Measurements from ENCODE around the gene TNS1. TPM values are rescaled to one million over a fixed set of nuclear protein-coding genes. Genes with fewer than 3 reads are reported as not detected.

The TNS1 gene
- total RNA-seq, 1 donor from 2014 or later = 219 TPM

GRCh38 chr2:217864963-217865772, 137.6 kb downstream of the TNS1 start:
- DNase-seq (ENCODE audit: low read depth) = no peak
- no peak overlapping the region for H3K4me2 ChIP-seq (ENCODE audit: low read length)
- no peak overlapping the region for H3K27ac ChIP-seq (ENCODE audit: low read depth, low read length)
- H3K79me2 ChIP-seq (ENCODE audit: insufficient read depth, low read length) = peaks cover 3% of the 10 kb centered on the region
- no peak overlapping the region for H3K9ac ChIP-seq (ENCODE audit: low read length)
- no peak overlapping the region for H2AFZ ChIP-seq (ENCODE audit: low read depth, low read length)
- Mint-ChIP-seq H3K27me3 (ENCODE audit: low read depth, unreplicated experiment) (peaks cover 4% of the 10 kb centered on the region), H3K27ac (ENCODE audit: unreplicated experiment) (no peak overlapping the region), H3K36me3 (ENCODE audit: low read depth, unreplicated experiment) (peaks cover 45% of the 10 kb centered on the region), H3K9me3 (ENCODE audit: unreplicated experiment) (no peaks in the 10 kb centered on the region), H3K4me3 (ENCODE audit: unreplicated experiment) (no peak overlapping the region), H3K4me1 (ENCODE audit: low read depth, unreplicated experiment) (peaks cover 24% of the 10 kb centered on the region)
- H3K4me1 ChIP-seq (ENCODE audit: insufficient read depth, low read length) = peaks cover 8% of the 10 kb centered on the region
- H3K27me3 ChIP-seq (ENCODE audit: insufficient read depth, low read length) = no peaks in the 10 kb centered on the region
- H4K20me1 ChIP-seq (ENCODE audit: insufficient read depth, low read length) = peaks cover 96% of the 10 kb centered on the region
- H3K4me3 ChIP-seq (ENCODE audit: insufficient read depth, low read depth, low read length) = no peak overlapping the region
- no peak for FAIRE-seq
- TF ChIP-seq CTCF (IDR thresholded peaks at IDR 0.05; ENCODE audit: insufficient read depth, low read depth, low read length) (no peak), EZH2 (IDR thresholded peaks at IDR 0.05; ENCODE audit: insufficient read depth, low read length) (no peak)
- peaks cover 54% of the 10 kb centered on the region for H3K36me3 ChIP-seq (ENCODE audit: insufficient read depth, low read length)
- no peaks in the 10 kb centered on the region for H3K9me3 ChIP-seq (ENCODE audit: insufficient read depth, low read depth, low read length)

GRCh38 chr2:217863883-217864282, 138.9 kb downstream of the TNS1 start:
- no peak overlapping the region for H3K27ac Mint-ChIP-seq (ENCODE audit: unreplicated experiment)
- H4K20me1 ChIP-seq (ENCODE audit: insufficient read depth, low read length) = peaks cover 96% of the 10 kb centered on the region
- no peaks in the 10 kb centered on the region for H3K9me3 ChIP-seq (ENCODE audit: insufficient read depth, low read depth, low read length)
- no peak overlapping the region for H3K4me2 ChIP-seq (ENCODE audit: low read length)
- peaks cover 54% of the 10 kb centered on the region for H3K36me3 ChIP-seq (ENCODE audit: insufficient read depth, low read length)
- no peak overlapping the region for H2AFZ ChIP-seq (ENCODE audit: low read depth, low read length)
- no peak for TF ChIP-seq EZH2 (IDR thresholded peaks at IDR 0.05; ENCODE audit: insufficient read depth, low read length)
- TF ChIP-seq CTCF (IDR thresholded peaks at IDR 0.05; ENCODE audit: insufficient read depth, low read depth, low read length) = no peak
- H3K4me1 ChIP-seq (ENCODE audit: insufficient read depth, low read length) = peaks cover 10% of the 10 kb centered on the region
- peaks cover 3% of the 10 kb centered on the region for H3K79me2 ChIP-seq (ENCODE audit: insufficient read depth, low read length)
- no peak overlapping the region for H3K4me3 Mint-ChIP-seq (ENCODE audit: unreplicated experiment)
- no peak overlapping the region for H3K27ac ChIP-seq (ENCODE audit: low read depth, low read length)
- H3K27me3 ChIP-seq (ENCODE audit: insufficient read depth, low read length) = no peaks in the 10 kb centered on the region
- H3K4me1 Mint-ChIP-seq (ENCODE audit: low read depth, unreplicated experiment) = peaks cover 28% of the 10 kb centered on the region
- peaks cover 45% of the 10 kb centered on the region for H3K36me3 Mint-ChIP-seq (ENCODE audit: low read depth, unreplicated experiment)
- H3K27me3 Mint-ChIP-seq (ENCODE audit: low read depth, unreplicated experiment) = peaks cover 4% of the 10 kb centered on the region
- H3K4me3 ChIP-seq (ENCODE audit: insufficient read depth, low read depth, low read length) = no peak overlapping the region
- no peak overlapping the region for H3K9ac ChIP-seq (ENCODE audit: low read length)
- H3K9me3 Mint-ChIP-seq (ENCODE audit: unreplicated experiment) = no peaks in the 10 kb centered on the region
- FAIRE-seq (no peak), DNase-seq (ENCODE audit: low read depth) (no peak)

GRCh38 chr2:217861334-217861877, 141.4 kb downstream of the TNS1 start:
- H4K20me1 ChIP-seq (ENCODE audit: insufficient read depth, low read length) = peaks cover 95% of the 10 kb centered on the region
- H3K9me3 Mint-ChIP-seq (ENCODE audit: unreplicated experiment) = no peaks in the 10 kb centered on the region
- FAIRE-seq = no peak

More at GRCh38 chr2:217861334-217861877, 141.4 kb downstream of the TNS1 start:
- Mint-ChIP-seq H3K4me3 (ENCODE audit: unreplicated experiment) (no peak overlapping the region), H3K36me3 (ENCODE audit: low read depth, unreplicated experiment) (peaks cover 34% of the 10 kb centered on the region), H3K4me1 (ENCODE audit: low read depth, unreplicated experiment) (peaks cover 38% of the 10 kb centered on the region), H3K27ac (ENCODE audit: unreplicated experiment) (no peak overlapping the region), H3K27me3 (ENCODE audit: low read depth, unreplicated experiment) (peaks cover 4% of the 10 kb centered on the region)
- DNase-seq (ENCODE audit: low read depth) = no peak
- H3K27ac ChIP-seq (ENCODE audit: low read depth, low read length) = no peak overlapping the region
- no peaks in the 10 kb centered on the region for H3K27me3 ChIP-seq (ENCODE audit: insufficient read depth, low read length)
- H3K36me3 ChIP-seq (ENCODE audit: insufficient read depth, low read length) = peaks cover 40% of the 10 kb centered on the region
- peaks cover 16% of the 10 kb centered on the region for H3K79me2 ChIP-seq (ENCODE audit: insufficient read depth, low read length)
- H3K4me3 ChIP-seq (ENCODE audit: insufficient read depth, low read depth, low read length) = no peak overlapping the region
- H2AFZ ChIP-seq (ENCODE audit: low read depth, low read length) = no peak overlapping the region
- H3K4me2 ChIP-seq (ENCODE audit: low read length) = no peak overlapping the region
- peaks cover 16% of the 10 kb centered on the region for H3K4me1 ChIP-seq (ENCODE audit: insufficient read depth, low read length)
- no peak overlapping the region for H3K9ac ChIP-seq (ENCODE audit: low read length)
- no peaks in the 10 kb centered on the region for H3K9me3 ChIP-seq (ENCODE audit: insufficient read depth, low read depth, low read length)
- TF ChIP-seq EZH2 (IDR thresholded peaks at IDR 0.05; ENCODE audit: insufficient read depth, low read length) (no peak), CTCF (IDR thresholded peaks at IDR 0.05; ENCODE audit: insufficient read depth, low read depth, low read length) (no peak)
